SHP77 (cell line): Measurements from ENCODE around the gene ADORA1.

ENCODE experiments used
- DNase-seq, 2 experiments: peaks; one replicate each; lab custom pipeline; 2025; lab: John Stamatoyannopoulos, UW

The ADORA1 gene

DNA sequence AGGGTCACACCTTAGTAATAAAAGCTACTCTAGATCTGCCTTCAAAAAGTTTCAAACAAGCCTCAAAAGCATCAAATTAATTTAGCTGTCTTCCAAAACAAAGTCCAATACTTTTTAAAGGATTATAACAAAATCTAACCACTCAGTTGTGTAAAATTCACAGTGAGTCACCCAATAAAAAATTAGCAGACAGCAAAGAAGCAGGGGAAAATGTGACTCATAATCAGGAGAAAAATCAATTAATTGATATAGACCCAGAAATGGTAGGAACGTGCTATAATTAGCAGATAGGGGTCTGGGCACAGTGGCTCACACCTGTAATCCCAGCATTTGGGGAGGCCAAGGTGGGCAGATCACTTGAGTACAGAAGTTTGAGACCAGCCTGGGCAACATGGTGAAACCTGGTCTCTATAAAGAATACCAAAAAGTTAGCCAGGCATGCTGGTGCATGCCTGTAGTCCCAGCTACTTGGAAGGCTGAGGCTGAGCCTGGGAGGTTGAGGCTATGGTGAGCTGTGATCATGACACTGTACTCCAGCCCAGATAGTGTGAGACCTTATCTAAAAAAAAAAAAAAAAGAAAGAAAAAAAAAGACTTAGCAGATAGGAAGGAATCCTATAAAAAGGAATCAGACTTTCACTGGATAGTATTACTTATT lies 33.6 kb upstream of the ADORA1 start:
- DNase-seq = no peak

GRCh38 chr1:203095061-203095690 lies 32.4 kb upstream of the ADORA1 start:
- DNase-seq = no peak

GRCh38 chr1:203096566-203096965 lies 31.0 kb upstream of the ADORA1 start:
- no peak for DNase-seq

DNA sequence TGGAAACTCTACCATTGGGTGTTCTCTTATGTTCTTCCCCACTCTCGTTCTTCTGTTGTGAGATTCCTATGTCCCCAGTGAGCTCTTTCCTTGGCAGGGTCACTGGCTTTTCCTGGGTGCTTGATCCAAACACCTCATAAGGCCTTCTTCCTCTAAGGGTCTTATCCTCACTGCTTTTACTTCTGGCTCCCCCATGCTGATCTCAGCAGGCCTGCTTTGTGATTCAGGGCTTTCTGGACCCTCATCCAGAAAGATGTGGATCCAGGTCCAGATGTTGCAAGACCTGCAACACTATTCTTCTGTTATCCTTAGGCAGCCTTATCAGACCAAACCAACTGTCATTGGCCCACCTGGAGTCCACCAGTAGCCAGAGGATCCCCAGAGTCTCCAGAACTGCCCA lies 30.5 kb upstream of the ADORA1 start:
- DNase-seq = no peak

GRCh38 chr1:203098445-203098844 lies 29.1 kb upstream of the ADORA1 start:
- DNase-seq = no peak

DNA sequence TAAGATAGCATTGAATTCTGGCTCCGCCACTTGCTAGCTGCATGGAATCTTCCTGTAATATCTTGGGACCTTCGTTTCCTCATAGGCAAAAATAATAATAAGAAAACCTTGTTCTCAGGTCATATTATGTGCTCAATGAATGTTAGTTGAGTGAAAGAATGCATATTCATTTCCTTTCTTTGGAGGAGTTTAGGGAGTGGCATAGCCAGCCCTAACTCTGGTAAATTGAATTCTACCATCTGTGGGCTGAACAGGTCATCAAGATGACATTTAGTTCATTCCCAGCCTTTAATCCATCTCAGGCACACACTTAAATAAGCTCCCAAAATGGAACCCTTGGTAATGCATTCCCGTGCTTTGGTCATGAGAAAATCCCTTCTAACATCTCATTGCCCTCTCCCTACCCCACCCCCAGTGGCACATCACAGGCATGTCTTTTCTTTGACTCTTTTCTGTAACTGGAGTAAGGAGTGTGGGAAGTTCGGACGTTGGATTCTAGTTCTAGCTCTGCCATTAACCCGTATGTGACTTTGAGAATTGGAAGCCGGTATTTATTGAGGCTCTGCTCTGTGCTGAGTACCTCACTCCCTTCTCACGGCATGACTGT lies 28.5 kb upstream of the ADORA1 start:
- DNase-seq = no peak

DNA sequence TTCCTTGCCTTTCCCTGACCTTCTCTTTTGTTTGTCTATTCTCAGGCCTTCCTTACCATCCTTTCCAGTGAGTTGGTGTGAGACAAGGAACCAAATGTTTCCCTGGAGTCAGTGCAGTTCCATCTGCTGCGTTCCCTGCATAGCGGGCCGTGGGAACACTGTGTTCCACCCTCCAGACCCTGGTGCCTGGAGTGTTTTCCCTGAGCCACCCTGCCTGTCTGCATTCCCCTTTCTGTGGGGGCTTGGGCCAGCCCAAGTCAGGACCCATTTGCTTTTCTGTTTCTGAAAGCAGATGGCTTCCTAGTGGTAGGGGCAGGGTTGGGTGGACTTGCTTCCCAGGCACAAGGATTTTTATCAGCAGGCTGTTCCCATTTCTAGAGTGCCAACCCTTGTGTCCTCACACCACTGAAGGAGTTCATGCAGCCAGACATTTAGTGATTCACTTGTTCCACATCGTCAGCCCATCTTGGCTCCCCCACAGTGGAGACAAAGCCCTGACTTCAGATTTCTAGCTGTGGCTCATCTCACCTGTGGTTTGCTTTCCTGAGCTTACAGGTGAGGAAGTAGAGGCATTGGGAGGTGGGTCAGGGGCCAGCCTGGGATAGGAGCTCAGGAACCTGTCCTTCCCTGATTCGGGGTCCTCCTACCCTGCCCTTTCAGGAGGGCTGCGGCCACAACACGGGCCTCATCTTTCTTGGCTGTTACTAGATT lies 27.6 kb upstream of the ADORA1 start:
- no peak for DNase-seq

GRCh38 chr1:203100516-203100869 lies 27.0 kb upstream of the ADORA1 start:
- DNase-seq = no peak

DNA sequence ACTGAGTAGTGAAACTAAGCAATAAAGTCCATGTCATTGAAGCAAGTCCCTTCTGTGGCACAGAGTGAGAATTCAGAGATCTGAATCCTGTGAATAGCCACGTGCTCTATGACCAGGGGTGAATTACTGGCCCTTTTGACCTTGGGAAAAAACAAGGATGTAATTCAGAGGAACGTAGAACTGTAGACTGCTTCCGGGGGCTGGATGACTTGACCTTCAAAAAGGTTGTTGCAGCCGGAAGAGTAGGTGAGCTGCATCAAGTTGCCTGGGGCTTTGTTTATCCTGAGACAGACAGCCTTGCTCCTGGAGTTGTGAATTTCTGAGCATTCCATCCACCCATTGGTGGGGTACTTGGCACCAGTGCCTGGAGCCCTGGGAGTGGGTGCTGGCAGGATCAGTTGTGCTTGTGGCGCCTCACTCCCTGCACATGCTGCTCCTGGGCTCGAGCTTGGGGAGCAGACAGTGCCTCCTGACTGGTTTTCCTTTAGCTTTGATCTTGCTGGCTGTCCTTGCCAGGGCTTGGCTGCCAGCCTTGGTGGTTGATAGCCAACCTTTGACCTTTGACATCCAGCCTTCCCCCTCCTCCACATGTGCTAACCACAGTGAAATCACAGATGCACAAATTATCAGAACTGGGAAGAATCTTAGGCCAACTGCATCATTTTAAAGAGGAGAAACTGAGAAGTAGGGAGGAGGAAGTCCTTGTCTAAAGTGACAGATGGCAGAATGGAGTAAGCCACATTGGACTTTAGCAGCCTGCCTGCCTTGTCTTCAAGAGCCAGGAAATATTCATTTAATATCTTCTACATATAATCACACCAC lies 25.5 kb upstream of the ADORA1 start:
- no peak for DNase-seq

GRCh38 chr1:203103216-203103615 lies 24.3 kb upstream of the ADORA1 start:
- no peak for DNase-seq

- DNase-seq = no peak
Measured at GRCh38 chr1:203103829-203104495, 23.6 kb upstream of the ADORA1 start.

- no peak for DNase-seq
Measured at GRCh38 chr1:203104789-203105390, 22.6 kb upstream of the ADORA1 start.

DNA sequence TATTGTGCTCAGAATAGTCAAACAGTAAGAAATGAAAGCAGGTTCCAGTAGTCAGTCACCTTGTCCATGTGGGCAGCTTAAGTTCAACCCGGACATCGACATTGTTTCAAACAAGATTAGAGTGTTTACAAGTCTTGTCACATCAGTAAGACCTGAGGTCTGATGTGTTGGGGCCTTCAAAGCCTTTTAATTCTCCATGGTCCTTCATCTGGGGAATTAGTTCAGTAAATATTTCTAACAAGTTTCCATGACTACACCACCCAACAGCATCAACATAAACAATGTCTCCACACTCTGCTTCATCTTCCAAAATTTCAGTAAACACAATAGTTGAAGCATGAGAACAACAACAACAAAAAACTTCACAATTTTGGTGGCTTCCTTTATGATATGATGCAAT lies 15.1 kb upstream of the ADORA1 start:
- DNase-seq = no peak

GRCh38 chr1:203113308-203113707 lies 14.2 kb upstream of the ADORA1 start:
- DNase-seq = no peak

- DNase-seq = no peak
Measured at GRCh38 chr1:203114202-203114601, 13.3 kb upstream of the ADORA1 start.

DNA sequence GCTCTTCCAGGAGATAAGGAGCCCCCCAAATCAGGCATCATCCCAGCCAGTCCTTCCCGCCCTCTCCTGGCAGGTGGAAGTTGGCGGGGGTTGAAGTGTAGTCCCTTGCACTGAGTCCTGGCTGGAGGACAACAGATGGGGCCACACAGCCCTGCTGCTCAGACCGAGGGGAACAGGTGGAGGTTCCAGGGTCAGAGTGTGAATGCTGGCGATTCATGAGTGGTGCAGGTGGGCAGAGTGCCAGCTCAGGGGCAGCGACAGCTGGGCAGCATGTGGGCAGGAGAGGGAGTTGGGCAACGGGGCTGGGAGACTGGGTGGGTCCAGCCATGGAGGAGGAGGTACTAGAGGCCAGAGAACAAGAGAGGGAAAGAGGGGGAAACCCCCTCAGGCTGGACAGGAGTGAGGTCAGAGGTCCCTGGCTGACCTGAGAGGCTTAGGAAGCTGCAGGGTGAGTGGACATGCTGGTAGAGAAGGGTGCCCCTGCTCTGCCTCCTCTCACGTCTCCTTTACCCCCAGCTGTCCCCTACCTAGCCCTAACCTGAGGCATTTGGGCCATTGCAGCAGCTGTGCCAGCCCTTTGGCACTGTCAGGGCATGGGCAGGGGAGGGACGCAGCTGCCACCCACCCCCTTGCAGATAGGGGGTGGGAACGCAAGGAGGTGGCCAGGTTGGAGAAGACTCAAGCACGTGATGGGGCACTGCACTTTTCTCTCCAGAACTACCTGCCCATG lies 11.3 kb upstream of the ADORA1 start:
- peak; percentile 34 to 60 for DNase-seq

DNA sequence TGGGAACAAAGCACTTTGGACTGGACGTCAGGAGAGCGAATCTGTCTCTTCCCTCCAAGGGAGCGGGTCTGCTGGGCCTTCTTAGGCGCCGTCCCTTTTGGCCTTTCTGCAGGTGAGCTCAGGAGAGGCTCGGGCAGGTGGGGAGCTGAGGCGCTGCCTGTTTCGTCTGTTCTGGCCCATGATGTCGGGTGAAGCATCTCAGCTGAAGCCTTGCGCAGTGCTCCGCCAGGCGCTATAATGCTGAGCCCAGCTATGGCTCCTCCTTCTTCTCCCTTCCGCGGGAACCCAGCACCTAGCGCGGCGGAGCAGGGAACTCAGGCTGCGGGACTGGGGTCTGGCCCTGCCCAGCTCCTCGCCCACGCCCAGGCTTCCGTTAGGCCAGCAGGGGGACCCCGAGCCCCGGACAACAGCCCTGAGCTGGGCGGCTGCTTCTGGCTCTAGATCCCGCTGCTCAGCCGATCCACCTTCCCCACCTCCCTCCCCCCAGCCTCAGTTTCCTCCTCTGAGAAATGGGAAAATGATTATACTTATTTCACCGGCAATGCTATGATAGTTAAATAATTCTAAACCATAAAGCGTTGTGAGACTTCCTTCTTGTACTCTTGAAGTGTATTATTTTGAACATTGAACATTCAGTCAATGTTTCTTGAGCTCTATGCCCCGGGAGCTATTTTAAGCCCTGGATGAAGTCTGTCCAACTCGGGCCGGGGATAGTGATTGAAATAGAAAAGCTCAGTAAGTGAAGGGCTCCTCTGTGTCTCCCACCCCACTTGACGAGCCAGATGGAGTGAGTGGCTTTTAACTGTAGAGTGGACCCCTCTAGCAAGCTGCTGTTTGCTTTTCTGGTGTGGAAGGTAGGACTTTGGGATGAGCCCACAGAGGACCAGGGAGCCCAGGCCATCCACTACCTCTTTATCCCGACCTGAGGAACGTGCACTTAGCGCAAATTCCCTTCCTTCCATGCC lies 9.6 kb upstream of the ADORA1 start:
- peak; percentile 41 to 52 for DNase-seq

DNA sequence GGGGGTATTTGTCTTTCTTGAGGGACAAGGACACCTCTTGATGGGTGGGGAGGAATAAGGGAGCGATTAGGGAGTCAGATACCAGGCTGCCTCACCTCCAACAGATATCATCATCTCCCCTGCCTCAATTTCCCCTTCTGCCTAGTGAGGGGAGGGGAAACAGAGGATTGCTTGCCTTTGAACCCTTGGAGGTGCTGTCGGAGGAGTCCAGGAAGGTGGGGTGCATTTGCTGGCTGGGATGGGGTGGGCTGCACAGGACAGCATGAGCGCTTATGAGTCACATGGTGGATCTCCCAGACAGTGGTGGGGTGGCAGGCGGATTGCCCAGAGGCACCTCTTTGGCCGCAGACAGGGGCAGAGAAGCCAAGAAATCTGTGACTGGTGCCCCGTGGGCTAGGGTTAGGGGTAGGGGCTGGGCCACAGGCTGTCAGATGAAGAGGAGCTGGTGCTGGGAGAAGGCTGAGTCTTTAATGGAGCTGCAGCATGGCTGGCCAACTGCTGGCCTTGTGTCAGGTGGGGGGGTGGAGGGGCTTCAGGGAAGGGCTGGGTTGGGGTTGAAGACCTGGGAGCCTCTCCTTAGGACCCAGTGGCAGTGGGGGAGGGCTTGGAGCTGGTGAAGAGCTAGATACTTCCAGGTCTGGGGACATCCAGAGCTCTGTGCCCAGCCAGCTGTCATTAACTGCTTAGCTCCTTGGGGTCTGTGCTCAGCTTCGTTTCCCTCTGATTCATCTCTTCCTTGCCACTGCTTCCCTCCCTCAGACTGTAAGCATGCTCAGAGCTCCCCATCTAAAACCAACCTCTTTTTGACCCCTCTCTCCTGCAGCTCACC lies 7.0 kb upstream of the ADORA1 start:
- no peak for DNase-seq
